T-helper 1 cell treated with Interleukin-12 subunit alpha and Interleukin-12 subunit beta and Interleukin-4 antibody, amounts not matched to agents 30 μg/mL and 1 μg/mL, for 36 hours (primary cell): ENCODE results near the gene COQ10A.
"Not testable (repeated sequence)": the region's sequence is repeated elsewhere in the genome, so short reads cannot be mapped to it uniquely, and the experiment has no call there.

Experiments used
- H3K27ac Mint-ChIP-seq: one replicate; pipeline ENCODE4 v1.8.0; 2021; ENCODE audit warnings: mild to moderate bottlenecking, mixed read lengths
- H3K27me3 Mint-ChIP-seq: one replicate; pipeline ENCODE4 v1.8.0; 2021; ENCODE audit warnings: low read depth, mixed read lengths
- H3K36me3 Mint-ChIP-seq: one replicate; pipeline ENCODE4 v1.8.0; 2021; ENCODE audit warnings: low read depth, mixed read lengths
- H3K4me1 Mint-ChIP-seq: one replicate; pipeline ENCODE4 v1.8.0; 2021; ENCODE audit warnings: low read depth, mixed read lengths
- H3K4me3 Mint-ChIP-seq: one replicate; pipeline ENCODE4 v1.8.0; 2021; ENCODE audit warnings: mild to moderate bottlenecking, moderate library complexity, mixed read lengths
- H3K9me3 Mint-ChIP-seq: one replicate; pipeline ENCODE4 v1.8.0; 2021; ENCODE audit warnings: mixed read lengths

COQ10A gene

GRCh38 chr12:56257071-56257470 is 9.7 kb upstream of the COQ10A start:
- peaks cover 15% of the 10 kb centered on the region for H3K4me1 Mint-ChIP-seq
- H3K4me3 Mint-ChIP-seq: peak overlapping the region; percentile 84
- H3K9me3 Mint-ChIP-seq: no peaks in the 10 kb centered on the region
- H3K36me3 Mint-ChIP-seq: peaks cover 15% of the 10 kb centered on the region
- no peaks in the 10 kb centered on the region for H3K27me3 Mint-ChIP-seq
- peak overlapping the region; percentile 28 for H3K27ac Mint-ChIP-seq

- peak overlapping the region; percentile 78 for H3K27ac Mint-ChIP-seq
- no peaks in the 10 kb centered on the region for H3K27me3 Mint-ChIP-seq
- peaks cover 15% of the 10 kb centered on the region for H3K36me3 Mint-ChIP-seq
- peak overlapping the region; percentile 84 for H3K4me3 Mint-ChIP-seq
- H3K9me3 Mint-ChIP-seq: no peaks in the 10 kb centered on the region
- peaks cover 15% of the 10 kb centered on the region for H3K4me1 Mint-ChIP-seq
Measured at GRCh38 chr12:56257491-56258067, 9.2 kb upstream of the COQ10A start.

- Mint-ChIP-seq H3K9me3 (no peaks in the 10 kb centered on the region), H3K4me3 (peak within 1 kb of the TSS; percentile 95), H3K4me1 (peaks cover 15% of the 10 kb centered on the region), H3K27me3 (no peaks in the 10 kb centered on the region), H3K27ac (peak within 1 kb of the TSS; percentile 86), H3K36me3 (peaks cover 15% of the 10 kb centered on the region)
Measured at GRCh38 chr12:56258068-56258819, 8.5 kb upstream of the COQ10A start, which contains the start of gene ANKRD52. ANKRD52 (minus strand) TSS chr12:56258384; CDS start chr12:56258269, 115 bp downstream.

- Mint-ChIP-seq H3K27me3 (no peaks in the 10 kb centered on the region), H3K36me3 (peaks cover 13% of the 10 kb centered on the region), H3K4me1 (peaks cover 15% of the 10 kb centered on the region), H3K4me3 (peak overlapping the region; percentile 95), H3K9me3 (no peaks in the 10 kb centered on the region), H3K27ac (peak overlapping the region; percentile 86)
Measured at GRCh38 chr12:56258820-56259183, 7.9 kb upstream of the COQ10A start.

- H3K27ac Mint-ChIP-seq: no peak overlapping the region
- no peak overlapping the region for H3K4me3 Mint-ChIP-seq
- no peaks in the 10 kb centered on the region for H3K27me3 Mint-ChIP-seq
- peaks cover 17% of the 10 kb centered on the region for H3K4me1 Mint-ChIP-seq
- H3K36me3 Mint-ChIP-seq: peaks cover 3% of the 10 kb centered on the region
- H3K9me3 Mint-ChIP-seq: no peaks in the 10 kb centered on the region
Measured at GRCh38 chr12:56260380-56260779, 6.4 kb upstream of the COQ10A start.

GRCh38 chr12:56260921-56261320 is 5.8 kb upstream of the COQ10A start:
- Mint-ChIP-seq H3K4me1 (peaks cover 19% of the 10 kb centered on the region), H3K9me3 (no peaks in the 10 kb centered on the region), H3K36me3 (peaks cover 3% of the 10 kb centered on the region), H3K4me3 (no peak overlapping the region), H3K27ac (no peak overlapping the region), H3K27me3 (no peaks in the 10 kb centered on the region)

- H3K36me3 Mint-ChIP-seq: no peaks in the 10 kb centered on the region
- H3K27me3 Mint-ChIP-seq: no peaks in the 10 kb centered on the region
- no peaks in the 10 kb centered on the region for H3K9me3 Mint-ChIP-seq
- H3K4me1 Mint-ChIP-seq: peaks cover 19% of the 10 kb centered on the region
- no peak overlapping the region for H3K27ac Mint-ChIP-seq
- no peak overlapping the region for H3K4me3 Mint-ChIP-seq
Measured at GRCh38 chr12:56261503-56262232, 5.1 kb upstream of the COQ10A start.

GRCh38 chr12:56262955-56263354 is 3.8 kb upstream of the COQ10A start:
- H3K27me3 Mint-ChIP-seq, H3K4me3 Mint-ChIP-seq, H3K36me3 Mint-ChIP-seq, H3K27ac Mint-ChIP-seq, H3K9me3 Mint-ChIP-seq: not testable (repeated sequence)
- peaks cover 21% of the 10 kb centered on the region for H3K4me1 Mint-ChIP-seq

- H3K4me3 Mint-ChIP-seq: peak overlapping the region; percentile 95
- H3K27me3 Mint-ChIP-seq, H3K9me3 Mint-ChIP-seq: not testable (repeated sequence)
- peaks cover 17% of the 10 kb centered on the region for H3K4me1 Mint-ChIP-seq
- peak overlapping the region; percentile 88 for H3K27ac Mint-ChIP-seq
- peaks cover 17% of the 10 kb centered on the region for H3K36me3 Mint-ChIP-seq
Measured at GRCh38 chr12:56266068-56266692, 562 bp upstream of the COQ10A start.

- H3K27ac Mint-ChIP-seq: peak overlapping the region; percentile 57
- H3K27me3 Mint-ChIP-seq: no peaks in the 10 kb centered on the region
- no peaks in the 10 kb centered on the region for H3K9me3 Mint-ChIP-seq
- H3K36me3 Mint-ChIP-seq: peaks cover 22% of the 10 kb centered on the region
- peak overlapping the region; percentile 70 for H3K4me3 Mint-ChIP-seq
- H3K4me1 Mint-ChIP-seq: peaks cover 17% of the 10 kb centered on the region
Measured at GRCh38 chr12:56267443-56268071, 815 bp downstream of the COQ10A start.

GRCh38 chr12:56271031-56271430 is 4.3 kb downstream of the COQ10A start:
- Mint-ChIP-seq H3K27ac (no peak overlapping the region), H3K27me3 (no peaks in the 10 kb centered on the region), H3K36me3 (peaks cover 42% of the 10 kb centered on the region), H3K4me3 (no peak overlapping the region), H3K4me1 (peaks cover 13% of the 10 kb centered on the region), H3K9me3 (no peaks in the 10 kb centered on the region)

GRCh38 chr12:56272468-56272867 is 5.7 kb downstream of the COQ10A start:
- H3K4me3 Mint-ChIP-seq, H3K9me3 Mint-ChIP-seq, H3K4me1 Mint-ChIP-seq, H3K27me3 Mint-ChIP-seq: not testable (repeated sequence)
- Mint-ChIP-seq H3K27ac (peak overlapping the region; percentile 55), H3K36me3 (peaks cover 44% of the 10 kb centered on the region)

- Mint-ChIP-seq H3K4me3 (no peak overlapping the region), H3K27me3 (no peaks in the 10 kb centered on the region), H3K36me3 (peaks cover 46% of the 10 kb centered on the region), H3K4me1 (no peaks in the 10 kb centered on the region), H3K9me3 (no peaks in the 10 kb centered on the region), H3K27ac (no peak overlapping the region)
Measured at GRCh38 chr12:56274299-56274698, 7.6 kb downstream of the COQ10A start.

GRCh38 chr12:56278905-56279304 is 12.2 kb downstream of the COQ10A start:
- Mint-ChIP-seq H3K4me1 (no peaks in the 10 kb centered on the region), H3K36me3 (peaks cover 40% of the 10 kb centered on the region), H3K27ac (no peak overlapping the region), H3K9me3 (no peaks in the 10 kb centered on the region), H3K4me3 (no peak overlapping the region), H3K27me3 (no peaks in the 10 kb centered on the region)
